ENCODE results near the gene SERGEF. TPM values are rescaled to one million over a fixed set of nuclear protein-coding genes. Genes with fewer than 3 reads are reported as not detected.

SERGEF gene
- total RNA-seq, 1 experiment from 2014 or later, result 31.4 TPM

- Histone ChIP-seq H4K20me1 (ENCODE audit: control insufficient read depth, insufficient read depth, insufficient read length) (no peaks in the 10 kb centered on the region), H3K23me2 (ENCODE audit: insufficient read length, low read depth, low read length, poor library complexity, severe bottlenecking) (no peaks in the 10 kb centered on the region), H3K56ac (ENCODE audit: insufficient read length, low read depth, low read length) (no peak overlapping the region), H4K8ac (replicated peaks; ENCODE audit: insufficient read length, low read depth, low read length) (no peak overlapping the region), H2BK15ac (ENCODE audit: low read depth, low read length) (no peak overlapping the region), H3K4me2 (ENCODE audit: insufficient read depth, insufficient read length, low read length) (no peak overlapping the region), H2BK12ac (ENCODE audit: insufficient read length, low read depth, low read length) (no peak overlapping the region), H3K79me1 (ENCODE audit: insufficient read depth, low read depth, low read length, poor library complexity, severe bottlenecking) (no peaks in the 10 kb centered on the region), H4K5ac (ENCODE audit: insufficient read length, low read depth, low read length) (no peak overlapping the region), H3K18ac (ENCODE audit: insufficient read length, low read depth, low read length) (no peak overlapping the region), H3K9me3 (ENCODE audit: control insufficient read depth, low read depth, low read length) (no peaks in the 10 kb centered on the region), H4K91ac (ENCODE audit: insufficient read length, low read depth, low read length) (no peak overlapping the region), H3K4me1 (ENCODE audit: insufficient read depth, low read length) (no peaks in the 10 kb centered on the region), H3K79me2 (ENCODE audit: insufficient read depth, low read length) (no peaks in the 10 kb centered on the region), H3T11ph (ENCODE audit: low read length) (no peak overlapping the region), H3K27me3 (ENCODE audit: insufficient read depth, low read length) (no peaks in the 10 kb centered on the region), H3K23ac (ENCODE audit: insufficient read length, low read depth, low read length) (no peak overlapping the region), H3K27ac (ENCODE audit: insufficient read length, low read depth, low read length) (no peak overlapping the region), H2AK5ac (ENCODE audit: insufficient read length, low read length) (no peak overlapping the region), H3K14ac (ENCODE audit: insufficient read depth, low read length) (no peak overlapping the region), H2BK20ac (ENCODE audit: low read depth, low read length, poor library complexity, severe bottlenecking) (no peak overlapping the region), H3K9ac (ENCODE audit: extremely low read depth, insufficient read length, low read length) (no peak overlapping the region), H3K4ac (ENCODE audit: low read depth, low read length) (no peak overlapping the region), H2BK5ac (ENCODE audit: insufficient read length, low read length) (no peak overlapping the region), H2BK120ac (ENCODE audit: low read depth, low read length, poor library complexity, severe bottlenecking) (no peak overlapping the region), H2AFZ (ENCODE audit: low read length) (no peak overlapping the region)
- DNase-seq, result no peak
- TF ChIP-seq CTCF (conservative IDR thresholded peaks at IDR 0.05), result peak; percentile 21; the same call in 1 of the 3 replicates
- Mint-ChIP-seq H3K9me3 (no peaks in the 10 kb centered on the region), H3K27ac (no peak overlapping the region), H3K27me3 (ENCODE audit: low read depth) (peaks cover 1% of the 10 kb centered on the region), H3K4me1 (peaks cover 4 to 5% of the 10 kb centered on the region in 2 experiments; a peak in 3 of 4 replicates), H3K4me3 (no peak overlapping the region), H3K36me3 (ENCODE audit: insufficient read depth in 1 of 3, low read depth in 3 of 3) (no peaks in the 10 kb centered on the region)
Measured at GRCh38 chr11:17770917-17771316, 241.9 kb downstream of the SERGEF start.
